Stimulated activated CD8-positive, alpha-beta memory T cell treated with anti-CD3 and anti-CD28 coated beads, Interleukin-15, amount 100 ng/mL, for 24 hours (primary cell): ENCODE measurements around the gene MRPL18.

Experiments used
- DNase-seq: peaks from one replicate; pipeline ENCODE4 v3.0.0-alpha.2; 2020; ENCODE audit warnings: low read depth

Gene MRPL18

GRCh38 chr6:159844737-159845645 lies 54.7 kb downstream of the MRPL18 start:
- DNase-seq, result no peak
